ENCODE results near the gene USP32.

USP32 gene

DNA sequence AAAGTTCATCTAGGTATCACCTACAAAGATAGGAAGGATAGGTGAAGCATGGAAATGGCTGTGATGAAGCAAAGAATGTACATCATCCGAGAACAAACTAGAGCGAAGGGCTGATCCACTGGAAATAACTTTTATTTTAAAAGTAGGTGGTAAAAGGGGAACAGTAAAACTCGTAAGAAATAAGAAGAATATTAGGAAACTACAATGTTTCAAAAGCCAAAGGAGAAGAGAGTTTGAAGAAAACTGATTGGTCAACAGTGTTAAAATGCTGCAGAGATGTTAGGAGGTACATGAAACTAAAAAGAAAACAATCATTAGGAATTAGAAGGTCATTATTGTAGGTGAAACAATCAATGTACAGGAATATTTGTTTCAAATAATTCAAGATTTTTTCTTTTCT is 108.1 kb downstream of the USP32 start:
- no peak overlapping the region for H3K4me3 ChIP-seq (replicated peaks; ENCODE audit: low read depth, low read length)
- no peak for DNase-seq (ENCODE audit: extremely low read depth, low read depth)
- TF ChIP-seq, protein P1, sequence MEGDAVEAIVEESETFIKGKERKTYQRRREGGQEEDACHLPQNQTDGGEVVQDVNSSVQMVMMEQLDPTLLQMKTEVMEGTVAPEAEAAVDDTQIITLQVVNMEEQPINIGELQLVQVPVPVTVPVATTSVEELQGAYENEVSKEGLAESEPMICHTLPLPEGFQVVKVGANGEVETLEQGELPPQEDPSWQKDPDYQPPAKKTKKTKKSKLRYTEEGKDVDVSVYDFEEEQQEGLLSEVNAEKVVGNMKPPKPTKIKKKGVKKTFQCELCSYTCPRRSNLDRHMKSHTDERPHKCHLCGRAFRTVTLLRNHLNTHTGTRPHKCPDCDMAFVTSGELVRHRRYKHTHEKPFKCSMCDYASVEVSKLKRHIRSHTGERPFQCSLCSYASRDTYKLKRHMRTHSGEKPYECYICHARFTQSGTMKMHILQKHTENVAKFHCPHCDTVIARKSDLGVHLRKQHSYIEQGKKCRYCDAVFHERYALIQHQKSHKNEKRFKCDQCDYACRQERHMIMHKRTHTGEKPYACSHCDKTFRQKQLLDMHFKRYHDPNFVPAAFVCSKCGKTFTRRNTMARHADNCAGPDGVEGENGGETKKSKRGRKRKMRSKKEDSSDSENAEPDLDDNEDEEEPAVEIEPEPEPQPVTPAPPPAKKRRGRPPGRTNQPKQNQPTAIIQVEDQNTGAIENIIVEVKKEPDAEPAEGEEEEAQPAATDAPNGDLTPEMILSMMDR (IDR thresholded peaks at IDR 0.05; ENCODE audit: low read depth, low read length, missing control alignments), result no peak

DNA sequence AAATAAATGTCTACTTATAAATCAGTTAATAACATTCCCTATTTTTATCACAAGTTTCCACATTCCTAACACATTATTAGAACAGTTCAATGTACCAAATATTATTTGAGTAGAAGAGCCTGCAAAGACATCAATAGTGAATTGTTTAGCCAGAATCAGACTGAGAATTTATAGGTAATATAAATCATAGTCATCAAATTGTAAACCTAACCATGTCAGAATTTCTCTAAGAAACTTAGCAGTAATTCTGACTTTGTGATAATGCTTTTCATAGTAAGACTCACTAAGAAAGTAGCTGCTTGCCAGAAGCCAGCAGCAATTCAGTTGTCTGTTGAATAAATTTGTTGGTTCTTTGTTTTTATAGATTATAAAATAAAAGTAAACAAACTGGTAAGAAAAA is 111.3 kb downstream of the USP32 start:
- no peak for DNase-seq (ENCODE audit: extremely low read depth, low read depth)
- TF ChIP-seq, protein P1 (IDR thresholded peaks at IDR 0.05; ENCODE audit: low read depth, low read length, missing control alignments), result no peak
- H3K4me3 ChIP-seq (replicated peaks; ENCODE audit: low read depth, low read length), result no peak overlapping the region

DNA sequence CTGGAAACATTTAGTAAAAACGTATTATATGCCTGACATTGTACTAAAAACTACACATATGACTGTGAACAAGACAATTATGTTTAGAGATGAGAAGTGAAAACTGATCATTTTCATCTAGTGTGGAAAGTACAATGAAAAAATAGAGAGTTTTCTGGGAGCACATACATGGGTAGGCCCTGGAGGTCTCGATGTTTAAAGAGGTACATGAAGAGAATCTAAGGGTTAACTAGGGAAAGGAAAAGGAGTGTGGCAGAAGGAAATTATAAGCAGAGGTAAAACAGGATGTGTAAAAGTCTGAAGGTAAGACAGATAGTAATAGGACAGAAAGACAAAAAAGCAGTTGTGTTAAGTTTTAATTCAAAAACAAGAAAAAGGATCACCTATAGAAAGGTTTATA is 113.7 kb downstream of the USP32 start:
- DNase-seq (ENCODE audit: extremely low read depth, low read depth), result no peak
- no peak overlapping the region for H3K4me3 ChIP-seq (replicated peaks; ENCODE audit: low read depth, low read length)
- TF ChIP-seq, protein P1 (IDR thresholded peaks at IDR 0.05; ENCODE audit: low read depth, low read length, missing control alignments), result no peak

DNA sequence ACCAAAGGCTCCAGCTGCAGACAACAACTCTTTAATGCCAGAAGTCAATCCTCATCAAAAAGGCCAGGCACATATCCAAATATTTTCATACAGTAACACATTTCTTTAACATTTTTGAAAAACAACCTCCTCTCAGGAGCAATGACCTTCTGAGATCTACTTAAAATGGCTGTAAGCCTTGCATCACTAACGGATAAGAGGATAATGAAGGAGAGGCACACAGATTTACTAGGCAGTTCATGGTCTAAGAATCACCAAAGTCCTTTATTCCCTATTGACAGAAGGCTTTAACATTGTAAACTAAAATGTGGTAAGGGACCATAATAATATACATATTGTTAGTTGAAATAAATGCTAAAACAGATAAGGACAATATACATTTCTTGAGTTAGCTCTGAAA is 114.7 kb downstream of the USP32 start:
- H3K4me3 ChIP-seq (replicated peaks; ENCODE audit: low read depth, low read length), result no peak overlapping the region
- no peak for DNase-seq (ENCODE audit: extremely low read depth, low read depth)
- TF ChIP-seq, protein P1 (IDR thresholded peaks at IDR 0.05; ENCODE audit: low read depth, low read length, missing control alignments), result no peak

DNA sequence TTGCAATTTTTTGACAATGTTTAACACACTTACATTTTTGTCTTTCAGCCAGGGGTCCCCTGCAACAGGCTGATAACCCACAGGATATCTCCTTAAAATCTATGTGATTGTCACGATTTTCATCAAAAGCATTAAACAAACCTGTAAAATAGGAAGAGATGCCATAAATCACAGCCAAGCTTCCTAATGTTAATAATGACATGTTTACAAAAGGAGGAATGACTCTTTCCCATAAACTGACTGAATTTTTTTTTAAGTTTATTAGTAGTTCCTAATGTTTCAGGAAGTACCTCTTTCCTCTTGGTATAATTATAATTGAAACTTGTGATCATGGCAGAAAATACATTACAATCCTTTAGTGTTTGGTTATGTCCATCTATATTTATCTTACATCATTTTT is 122.5 kb downstream of the USP32 start:
- TF ChIP-seq, protein P1 (IDR thresholded peaks at IDR 0.05; ENCODE audit: low read depth, low read length, missing control alignments), result no peak
- H3K4me3 ChIP-seq (replicated peaks; ENCODE audit: low read depth, low read length), result no peak overlapping the region
- DNase-seq (ENCODE audit: extremely low read depth, low read depth), result no peak

DNA sequence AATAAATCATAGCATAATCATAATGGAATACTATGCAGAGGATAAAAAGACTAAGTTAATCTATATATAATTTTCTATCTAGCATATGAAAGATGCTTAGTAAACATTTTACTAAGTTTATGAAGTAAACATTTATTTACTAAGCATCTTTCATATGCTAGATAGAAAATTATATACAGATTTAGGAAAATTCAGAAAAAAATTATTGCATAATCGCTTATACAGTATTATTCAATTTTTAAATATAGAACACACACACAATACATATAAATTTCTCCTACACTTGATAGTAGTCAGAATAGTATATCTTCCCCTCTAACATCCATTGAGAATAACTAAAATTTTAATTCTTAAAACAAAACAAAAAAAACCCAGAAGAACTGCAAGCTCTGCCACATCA is 131.4 kb downstream of the USP32 start:
- H3K4me3 ChIP-seq (replicated peaks; ENCODE audit: low read depth, low read length), result no peak overlapping the region
- DNase-seq (ENCODE audit: extremely low read depth, low read depth), result no peak
- TF ChIP-seq, protein P1 (IDR thresholded peaks at IDR 0.05; ENCODE audit: low read depth, low read length, missing control alignments), result no peak

DNA sequence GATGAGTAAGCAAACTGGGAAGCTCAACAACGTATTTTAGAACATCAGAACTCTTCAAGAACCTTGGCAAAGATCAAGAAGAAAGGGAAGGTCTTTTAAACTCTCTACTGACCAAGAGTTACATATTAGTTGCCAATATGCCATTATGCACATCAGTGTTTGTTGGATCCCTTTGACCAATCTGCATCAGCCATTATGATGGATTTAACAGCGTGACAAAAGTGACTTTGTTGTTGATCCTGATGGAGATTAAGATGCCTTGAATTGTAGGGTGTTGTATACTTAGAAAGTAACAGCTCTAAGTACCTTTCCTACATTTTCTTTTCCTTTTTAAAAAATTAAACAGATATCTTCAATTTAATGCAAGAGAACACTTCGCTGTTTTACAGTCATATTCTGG is 133.6 kb downstream of the USP32 start:
- TF ChIP-seq, protein P1 (IDR thresholded peaks at IDR 0.05; ENCODE audit: low read depth, low read length, missing control alignments), result no peak

More for the DNA sequence above, 133.6 kb downstream of the USP32 start:
- DNase-seq (ENCODE audit: extremely low read depth, low read depth), result no peak
- no peak overlapping the region for H3K4me3 ChIP-seq (replicated peaks; ENCODE audit: low read depth, low read length)

Measured in HFF-Myc (cell line).